T-helper 1 cell (primary cell): ENCODE data around the gene GRHPR.

ENCODE experiments used
- DNase-seq, 5 donors: peaks; one replicate each; pipeline ENCODE4 v3.0.0-alpha.2; 2012 to 2020

Gene GRHPR

DNA sequence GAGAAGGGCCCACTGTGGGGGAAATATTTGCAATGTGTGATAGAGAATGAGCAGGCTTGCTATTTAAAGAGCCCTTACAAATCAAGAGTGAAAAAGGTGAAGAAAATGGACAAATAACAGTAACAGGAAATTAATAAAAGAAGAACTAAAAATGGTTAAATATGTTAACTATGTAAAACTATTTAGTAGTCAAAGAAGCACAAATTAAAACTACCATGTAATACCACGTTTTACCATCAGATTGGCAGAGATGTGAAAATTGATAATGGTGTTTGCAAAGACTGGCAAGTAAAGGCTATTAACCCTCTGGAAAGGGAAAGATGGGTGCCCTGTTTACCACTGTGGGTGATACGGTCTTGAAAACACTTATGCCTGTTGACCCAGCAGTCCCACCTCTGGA lies 23.2 kb upstream of the GRHPR start:
- no peak for DNase-seq

DNA sequence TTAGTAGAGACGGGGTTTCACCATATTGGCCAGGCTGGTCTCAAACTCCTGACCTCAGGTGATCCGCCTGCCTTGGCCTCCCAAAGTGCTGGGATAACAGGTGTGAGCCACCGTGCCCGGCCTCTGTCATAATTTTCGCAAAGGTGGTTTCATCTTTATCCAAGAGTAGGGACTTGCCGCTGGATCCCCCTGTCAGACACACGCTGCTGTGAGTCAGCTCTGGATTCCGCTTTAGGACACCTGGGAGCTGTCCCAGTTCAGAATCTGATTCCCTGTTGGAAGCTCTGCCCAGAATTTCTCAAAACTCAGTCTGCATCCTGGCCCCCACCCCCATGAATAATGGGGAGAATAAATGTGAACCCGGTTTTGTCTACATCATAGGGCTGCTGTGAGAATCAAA lies 17.9 kb upstream of the GRHPR start:
- DNase-seq = no peak

DNA sequence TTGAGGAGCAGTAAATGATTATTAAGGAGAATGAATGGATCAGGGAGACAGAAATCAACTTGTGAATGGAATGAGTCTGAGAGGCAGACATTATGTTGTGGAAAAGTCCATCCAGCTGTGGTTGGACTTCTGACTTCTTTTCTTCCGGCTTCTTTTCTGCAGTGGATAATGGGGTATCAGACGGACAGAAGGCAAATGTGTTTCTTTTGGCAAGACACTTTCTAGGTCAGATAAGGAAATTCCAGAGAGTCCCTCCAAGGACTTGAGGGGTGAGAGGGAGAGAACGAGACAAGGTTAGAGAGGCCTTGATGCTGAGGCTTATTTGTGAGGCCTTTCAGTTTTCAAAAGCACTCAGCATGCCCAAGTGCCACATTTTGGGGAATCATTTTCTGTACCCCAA lies 17.1 kb upstream of the GRHPR start:
- DNase-seq = no peak

DNA sequence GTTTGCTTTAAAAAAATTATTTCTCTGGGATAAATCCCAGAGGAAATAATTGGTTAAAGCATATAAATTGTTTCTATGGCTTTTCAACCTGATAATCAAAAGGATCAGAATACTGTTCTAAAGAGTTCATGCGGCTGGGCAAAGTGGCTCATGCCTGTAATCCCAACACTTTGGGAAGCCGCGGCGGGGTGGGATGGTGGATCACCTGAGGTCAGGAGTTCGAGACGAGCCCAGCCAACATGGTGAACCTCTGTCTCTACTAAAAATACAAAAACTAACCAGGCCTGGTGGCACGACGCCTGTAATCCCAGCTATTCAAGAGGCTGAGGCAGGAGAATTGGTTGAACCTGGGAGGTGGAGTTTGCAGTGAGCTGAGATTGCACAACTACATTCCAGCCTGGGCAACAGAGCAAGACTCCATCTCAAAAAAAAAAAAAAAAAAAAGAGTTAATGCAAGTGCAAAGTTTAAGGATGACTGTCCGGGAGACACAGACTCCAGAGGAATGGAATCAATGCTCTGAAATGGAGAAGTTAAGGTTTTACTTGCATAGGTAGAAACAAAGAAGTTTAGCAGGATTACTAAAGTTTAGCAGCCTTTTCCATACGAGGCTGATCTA lies 16.6 kb upstream of the GRHPR start:
- DNase-seq = no peak

DNA sequence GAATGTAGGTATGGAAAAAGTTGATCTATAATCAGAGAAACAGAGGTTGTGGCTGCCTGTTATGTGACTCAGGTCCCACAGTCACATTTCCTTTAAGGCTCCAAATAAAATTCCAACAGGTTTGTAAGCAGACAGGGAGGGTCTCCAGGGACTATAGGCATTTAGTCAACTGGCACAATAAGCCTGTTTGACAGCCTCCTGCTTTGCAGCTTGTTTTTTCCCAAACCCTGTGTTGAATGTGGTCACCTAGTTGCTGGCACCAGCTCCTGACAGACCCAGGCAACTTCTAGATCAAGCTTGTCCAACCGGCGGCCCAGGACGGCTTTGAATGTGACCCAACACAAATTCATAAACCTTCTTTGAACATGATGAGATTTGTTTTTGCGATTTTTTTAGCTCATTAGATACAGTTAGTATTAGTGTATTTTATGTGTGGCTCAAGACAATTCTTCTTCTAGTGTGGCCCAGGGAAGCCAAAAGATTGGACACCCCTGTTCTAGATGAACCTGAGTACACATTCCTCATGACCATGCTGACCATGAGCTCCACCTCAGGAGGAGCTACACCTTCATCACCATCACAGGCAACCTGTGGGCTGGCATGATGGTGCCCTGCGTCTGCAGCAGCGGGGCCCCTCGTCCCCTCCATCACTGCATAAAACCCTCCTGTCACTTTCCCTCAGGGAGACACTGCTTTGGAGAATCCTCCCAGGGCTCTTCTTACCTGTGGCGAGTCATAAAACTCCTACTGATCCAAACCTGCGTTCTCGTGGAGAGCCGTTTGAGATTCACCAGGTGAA lies 15.7 kb upstream of the GRHPR start:
- no peak for DNase-seq

DNA sequence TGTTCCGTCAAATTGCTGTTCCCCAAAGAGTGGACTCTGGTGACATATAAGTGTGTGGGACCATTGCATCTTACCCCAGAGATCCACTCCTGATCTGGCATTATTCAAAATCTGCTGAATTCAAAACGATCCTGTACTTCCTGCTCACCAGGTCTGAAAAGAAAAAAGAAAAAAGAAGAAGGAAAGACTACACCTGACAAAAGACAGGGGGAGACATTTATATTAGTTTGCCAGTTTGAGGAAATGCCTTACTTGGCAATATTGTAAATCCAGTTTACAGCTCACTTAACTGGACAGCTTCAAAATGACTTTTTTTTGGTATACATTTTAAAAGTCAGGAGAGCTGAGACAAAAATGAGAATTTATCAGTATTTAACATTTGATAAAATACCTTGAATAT lies 15.0 kb upstream of the GRHPR start:
- DNase-seq = no peak

DNA sequence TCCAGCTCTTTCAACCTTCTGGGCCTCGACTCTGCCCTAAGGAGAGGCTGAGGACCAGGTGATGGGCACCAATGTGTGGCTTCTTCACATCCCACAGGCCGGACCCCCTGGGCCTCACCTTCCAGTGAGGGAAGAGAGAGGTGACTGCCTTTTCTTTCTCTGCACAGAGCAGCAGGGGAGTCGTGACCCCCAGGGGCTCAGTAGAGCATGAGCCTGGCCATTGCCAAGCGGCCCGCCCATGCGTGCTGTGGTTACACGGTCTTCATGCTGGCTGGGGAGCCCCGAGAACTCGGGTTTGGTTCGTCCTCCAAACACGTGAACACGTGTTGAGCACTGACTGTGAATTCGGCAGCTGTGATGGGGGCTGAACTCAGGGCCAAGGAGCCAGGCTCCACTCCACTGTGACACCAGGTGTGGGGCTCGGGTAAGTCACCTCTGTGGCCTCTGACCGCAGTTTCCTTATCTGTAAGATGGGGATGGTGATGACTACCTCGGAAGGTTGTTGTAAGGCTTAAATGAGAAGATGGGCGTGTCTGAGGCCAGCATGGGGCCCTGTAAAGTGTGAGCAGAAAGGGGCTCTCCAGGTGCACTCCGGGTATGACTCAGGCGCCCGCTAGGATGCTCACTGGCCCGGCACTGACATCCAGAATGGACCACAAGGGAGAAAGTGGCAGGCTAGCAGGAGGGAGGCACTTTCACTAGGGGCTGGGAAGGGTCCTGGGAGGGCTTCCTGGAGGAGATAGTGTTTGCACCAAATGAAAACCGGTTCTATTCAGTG lies 13.4 kb upstream of the GRHPR start:
- peak; percentile 27 to 78 (median 53) for DNase-seq

DNA sequence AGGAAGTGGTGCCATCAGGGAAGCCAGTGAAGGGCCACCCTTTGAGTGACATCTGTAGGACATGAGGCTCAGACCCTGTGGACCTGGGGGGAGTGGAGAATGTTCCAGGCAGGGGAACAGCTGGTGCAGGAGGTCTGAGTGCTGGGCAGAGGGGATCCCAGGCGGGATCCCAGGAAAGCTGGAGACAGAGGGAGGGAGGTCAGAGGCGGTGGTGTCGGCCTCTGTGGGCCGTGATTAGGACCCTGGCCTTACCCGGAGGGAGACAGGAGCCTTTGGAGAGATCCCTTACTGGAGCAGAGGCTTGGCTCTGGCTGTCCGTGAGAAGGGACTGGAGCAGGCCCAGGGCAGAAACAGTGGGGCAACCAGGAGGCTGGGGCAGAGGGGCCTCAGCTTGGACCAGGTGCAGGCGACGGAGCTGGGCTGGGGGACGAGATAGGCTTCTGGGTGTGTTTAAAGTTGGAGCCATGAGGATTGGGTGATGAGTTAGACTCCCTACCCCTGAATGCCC lies 12.1 kb upstream of the GRHPR start:
- no peak for DNase-seq

DNA sequence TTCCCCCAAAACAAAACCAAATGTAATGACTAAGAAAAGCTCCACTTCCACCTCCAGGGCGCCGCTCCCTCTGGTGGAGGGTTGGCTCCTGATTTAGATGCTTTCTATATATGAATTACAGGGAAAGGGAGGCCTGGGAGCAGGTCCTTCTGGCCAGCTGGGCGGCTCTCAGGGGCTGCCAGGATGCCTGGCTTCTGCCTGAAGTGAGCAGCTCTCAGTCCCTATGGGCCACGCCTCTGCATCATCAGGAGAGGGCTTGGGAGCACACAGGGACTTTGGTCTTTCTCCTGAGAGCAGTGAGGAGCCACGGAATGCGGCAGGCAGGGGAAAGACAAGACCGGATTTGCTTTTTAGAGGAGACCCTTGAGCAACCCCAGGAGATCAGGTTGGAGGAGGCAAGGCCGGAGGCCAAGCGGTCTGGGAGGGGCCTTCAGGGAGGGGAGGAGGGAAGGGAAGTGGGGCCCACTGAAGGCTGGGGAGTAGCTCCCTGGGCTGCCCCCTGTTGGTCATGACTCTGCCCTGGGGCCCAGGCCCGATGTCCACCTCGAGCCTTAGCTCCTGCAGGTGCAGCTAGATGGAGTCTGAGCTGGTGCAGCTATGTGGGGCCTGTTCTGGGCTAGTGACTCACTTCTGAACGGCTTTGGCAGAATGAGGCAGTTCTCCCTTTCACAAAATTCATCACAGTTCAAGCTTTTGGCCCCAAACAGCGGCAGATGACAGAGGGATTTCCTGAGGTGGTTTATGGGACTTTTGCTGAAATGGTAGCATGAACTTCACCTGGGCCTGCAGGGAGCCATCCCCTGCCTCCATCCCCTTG lies 11.3 kb upstream of the GRHPR start:
- DNase-seq = peak in 1 of 5 donors; percentile 32

DNA sequence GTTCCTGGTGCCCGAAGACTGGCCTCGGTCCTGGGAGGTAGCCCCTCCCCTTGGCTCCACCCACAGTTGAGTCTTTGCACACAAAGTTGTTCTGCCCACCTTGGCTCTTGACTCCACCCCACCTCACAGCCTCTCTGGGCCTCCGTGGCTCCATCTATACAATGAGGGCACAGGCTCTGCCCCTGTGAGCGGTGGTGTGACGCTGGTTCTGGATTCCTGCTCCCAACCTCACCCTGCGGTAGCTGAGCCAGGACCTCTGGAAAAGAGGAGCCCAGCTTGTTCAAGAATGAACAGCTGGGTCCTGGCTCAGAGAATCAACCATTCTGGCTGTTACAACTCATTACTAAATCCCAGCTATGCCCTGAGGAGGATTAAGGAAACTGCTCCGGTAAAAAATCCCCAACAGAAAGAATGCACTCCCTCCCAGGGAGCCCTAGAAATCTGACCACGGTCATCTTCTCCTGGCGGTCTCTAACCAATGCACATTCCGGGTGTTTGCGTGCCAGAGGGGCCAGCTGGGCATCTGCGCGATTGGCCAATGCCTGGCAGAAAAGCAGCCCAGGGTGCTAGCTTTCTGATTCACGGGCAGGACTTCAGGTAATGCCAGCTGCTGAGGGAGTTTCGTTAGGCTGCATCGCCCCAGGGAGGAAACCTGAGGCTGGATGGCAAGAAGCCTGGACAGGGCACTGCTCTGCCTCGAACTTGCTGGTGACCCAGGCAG lies 9.9 kb upstream of the GRHPR start:
- no peak for DNase-seq

DNA sequence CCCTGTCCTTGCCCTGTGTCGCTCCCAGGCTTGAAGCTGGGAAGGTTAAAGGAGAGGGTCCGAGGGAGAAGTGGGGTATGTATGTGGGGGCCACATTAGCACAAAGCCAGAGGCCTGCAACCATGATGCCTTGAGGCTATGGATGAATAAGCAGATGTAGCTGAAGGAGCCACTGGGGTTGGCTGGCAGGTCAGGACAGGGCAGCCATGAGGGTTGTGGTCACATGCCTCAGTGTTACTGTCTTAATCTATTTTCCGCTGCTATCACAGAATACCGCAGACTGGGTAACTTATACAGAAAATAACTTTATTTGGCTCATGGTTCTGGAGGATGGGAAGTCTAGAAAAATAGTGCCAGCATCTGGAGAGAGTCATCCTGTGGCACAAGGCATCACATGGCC lies 9.2 kb upstream of the GRHPR start:
- DNase-seq = no peak

DNA sequence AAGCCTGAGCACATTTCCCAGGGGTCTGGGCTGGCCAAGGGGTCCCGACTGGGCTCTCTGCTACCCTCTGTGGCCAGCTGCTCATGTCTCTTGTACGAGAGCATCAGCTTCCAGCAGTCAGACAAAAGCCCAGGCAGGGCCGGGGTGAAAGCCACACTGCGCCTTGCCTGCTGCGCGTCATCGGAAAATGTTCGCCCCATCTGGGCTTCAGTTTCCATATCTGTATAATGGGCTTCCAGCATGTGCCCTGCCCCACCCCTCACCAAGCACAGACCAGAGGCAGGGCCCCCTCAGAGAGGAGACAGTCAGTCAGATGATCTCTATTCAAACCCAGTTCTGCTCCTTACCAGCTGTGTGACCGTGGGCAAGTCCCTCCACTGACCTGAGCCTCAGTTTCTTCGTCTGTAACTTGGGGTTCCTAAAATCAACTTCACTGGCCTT lies 8.0 kb upstream of the GRHPR start:
- DNase-seq = no peak

DNA sequence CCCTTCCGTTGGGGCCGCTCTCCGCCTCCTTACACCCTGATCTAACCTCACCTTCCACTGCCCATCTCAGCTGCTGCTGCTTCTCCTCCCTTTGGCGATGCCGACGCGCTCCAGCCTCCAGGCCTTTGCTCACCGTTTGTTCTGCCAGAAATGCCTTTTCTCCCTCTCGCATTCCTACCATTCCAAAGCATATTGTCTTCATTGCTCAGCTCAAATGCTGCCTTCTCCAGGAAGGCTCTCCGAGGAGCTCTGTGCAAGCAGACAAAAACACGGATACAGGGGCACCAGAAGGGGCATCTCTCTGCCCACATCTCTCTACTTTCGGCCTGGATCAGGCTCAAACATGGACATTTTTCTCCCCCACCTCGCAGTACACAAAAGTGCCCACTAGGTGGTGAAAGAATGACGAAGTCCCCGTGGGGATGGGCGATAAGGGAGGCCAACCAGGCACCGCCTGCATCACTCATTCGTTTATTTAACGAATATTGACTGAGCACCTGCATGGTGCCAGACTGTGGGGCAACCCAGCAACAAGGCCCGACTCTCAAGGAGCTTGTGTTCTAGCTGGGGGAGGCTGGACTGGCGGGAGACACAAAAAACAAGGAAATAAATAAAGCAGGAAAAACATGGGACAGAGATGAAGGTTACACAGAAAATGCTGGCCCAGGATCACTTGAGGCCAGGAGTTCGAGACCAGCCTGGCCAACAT lies 7.3 kb upstream of the GRHPR start:
- peak in 4 of 5 donors; percentile 44 to 69 (median 65) for DNase-seq

DNA sequence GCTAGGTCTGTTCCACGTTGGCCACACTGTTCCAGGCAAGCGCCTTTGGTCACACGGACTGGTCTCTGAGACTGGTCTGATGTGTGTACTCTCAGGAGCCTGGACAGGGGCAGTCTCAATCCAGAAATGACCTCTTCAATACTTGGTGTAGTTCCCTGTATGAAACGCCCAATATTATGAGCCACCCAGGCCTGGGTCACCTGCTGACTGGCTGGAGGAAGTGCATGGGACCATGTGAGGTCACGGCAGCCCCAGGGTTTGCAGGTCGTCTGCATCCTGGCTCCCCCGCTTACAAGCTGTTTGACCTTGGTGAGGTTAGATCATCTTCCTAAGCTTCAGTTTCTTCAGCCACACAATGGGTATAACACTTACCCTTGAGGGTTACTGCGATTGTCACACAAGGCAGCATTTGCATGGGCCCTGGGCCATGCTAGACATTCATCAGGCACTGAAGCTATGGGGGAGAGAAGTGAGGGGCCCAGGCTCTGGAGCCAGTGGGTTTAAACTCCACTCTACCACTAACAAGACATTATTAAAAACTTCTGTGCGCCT lies 5.2 kb upstream of the GRHPR start:
- DNase-seq = no peak

DNA sequence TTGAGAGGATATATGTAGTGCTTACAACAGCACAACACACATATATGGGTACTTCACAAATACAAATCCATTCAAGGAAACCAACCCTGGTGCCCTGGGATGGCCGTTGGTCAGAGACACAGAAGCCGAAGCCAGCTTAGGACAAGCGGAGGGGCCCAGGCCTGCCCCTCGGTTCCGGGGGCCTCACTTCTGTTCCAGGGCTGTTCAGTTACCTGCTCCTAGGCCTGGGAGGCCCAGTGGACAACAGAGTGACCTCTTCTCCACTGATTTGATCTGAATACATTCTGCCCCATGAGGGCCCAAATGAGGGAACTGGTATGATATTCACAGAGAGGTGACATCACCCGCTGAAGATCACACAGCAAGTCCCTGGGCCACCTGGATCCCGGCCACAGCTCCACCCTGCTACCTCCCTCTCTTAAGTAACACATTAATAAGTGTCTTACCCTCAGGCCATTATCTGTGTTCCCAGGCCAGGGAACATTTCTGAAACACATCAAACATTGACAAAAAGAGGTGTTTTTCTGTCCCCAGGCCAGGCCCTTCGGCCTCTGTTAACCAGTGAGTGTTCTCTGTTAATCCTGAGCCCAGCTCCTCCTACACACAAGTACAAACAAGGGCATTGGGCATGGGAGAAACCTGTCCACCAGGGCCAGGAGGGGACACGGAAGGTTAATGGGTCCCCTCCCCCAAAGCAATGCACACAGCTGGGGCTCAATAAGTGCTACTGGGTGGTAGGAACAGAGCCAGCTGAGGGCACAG lies 4.5 kb upstream of the GRHPR start:
- DNase-seq = no peak

DNA sequence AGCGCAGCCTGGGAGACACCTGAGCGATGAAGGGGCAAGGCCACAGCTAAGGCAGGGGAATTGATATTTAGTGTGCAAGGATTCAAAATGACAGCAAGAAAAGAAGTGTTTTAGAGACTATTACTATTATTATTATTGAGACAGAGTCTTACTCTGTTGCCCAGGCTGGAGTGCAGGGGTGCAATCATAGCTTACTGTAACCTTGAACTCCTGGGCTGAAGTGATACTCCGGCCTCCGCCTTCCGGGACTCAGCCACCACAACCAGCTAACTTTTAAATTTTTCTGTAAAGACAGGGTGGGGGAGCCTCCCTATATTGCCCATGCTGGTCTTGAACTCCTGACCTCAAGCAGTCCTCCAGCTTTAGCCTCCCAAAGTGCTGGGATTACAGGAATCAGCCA lies 3.3 kb upstream of the GRHPR start:
- no peak for DNase-seq

DNA sequence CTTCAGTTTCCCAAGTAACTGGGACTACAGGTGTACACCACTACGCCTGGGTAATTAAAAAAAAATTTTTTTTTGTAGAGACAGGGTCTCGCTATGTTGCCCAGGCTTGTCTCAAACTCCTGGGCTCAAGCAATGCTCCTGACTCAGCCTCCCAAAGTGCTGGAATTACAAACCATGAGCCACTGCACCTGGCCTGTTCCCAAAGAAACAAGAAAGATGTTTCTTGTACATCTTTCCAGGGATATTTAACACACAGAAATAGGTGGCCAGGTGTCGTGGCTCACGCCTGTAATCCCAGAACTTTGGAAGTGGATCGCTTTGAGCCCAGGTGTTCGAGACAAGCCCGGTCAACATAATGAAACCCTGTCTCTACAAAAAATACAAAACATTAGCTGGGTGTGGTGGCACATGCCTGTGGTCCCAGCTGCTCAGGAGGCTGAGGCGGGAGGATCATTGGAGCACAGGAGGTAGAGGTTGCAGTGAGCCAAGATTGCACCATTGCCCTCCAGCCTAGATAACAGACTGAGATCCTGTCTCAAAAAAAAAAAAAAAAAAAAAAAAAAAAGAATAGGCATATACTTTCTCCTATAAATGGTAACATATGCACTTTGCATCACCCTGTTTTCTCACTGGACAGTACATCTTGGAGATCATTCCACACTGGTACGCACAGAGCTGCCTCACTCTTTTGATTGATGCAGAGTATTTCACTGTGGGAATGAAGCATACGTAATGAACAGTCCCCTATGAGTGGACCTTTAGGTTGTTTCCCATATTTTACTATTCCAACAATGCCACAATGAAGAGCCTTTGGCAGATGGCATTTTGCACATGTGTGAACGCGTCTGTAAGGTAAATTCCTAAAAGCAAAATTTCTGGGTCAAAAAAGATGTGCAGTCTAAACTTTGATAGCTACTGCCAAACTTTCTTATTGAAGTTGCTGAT lies 2.0 kb upstream of the GRHPR start:
- DNase-seq = no peak

DNA sequence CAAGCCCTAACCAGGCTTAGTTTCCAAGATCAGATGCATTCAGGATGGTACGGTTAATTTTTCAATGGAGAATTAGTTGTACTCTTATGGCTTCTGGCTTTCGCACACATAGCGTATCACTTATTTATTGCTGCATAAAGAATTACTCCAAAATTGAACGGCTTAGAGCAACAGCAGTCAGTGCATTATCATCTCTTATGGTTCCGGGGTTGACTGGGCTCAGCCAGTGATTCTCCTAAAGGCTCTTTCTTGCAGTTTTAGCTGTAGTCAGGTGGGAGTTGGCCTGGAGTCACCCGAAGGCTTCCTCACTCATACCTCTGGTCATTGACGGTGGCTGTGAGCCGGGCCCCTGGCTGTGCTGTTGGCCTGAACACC lies 595 bp upstream of the GRHPR start:
- no peak for DNase-seq

DNA sequence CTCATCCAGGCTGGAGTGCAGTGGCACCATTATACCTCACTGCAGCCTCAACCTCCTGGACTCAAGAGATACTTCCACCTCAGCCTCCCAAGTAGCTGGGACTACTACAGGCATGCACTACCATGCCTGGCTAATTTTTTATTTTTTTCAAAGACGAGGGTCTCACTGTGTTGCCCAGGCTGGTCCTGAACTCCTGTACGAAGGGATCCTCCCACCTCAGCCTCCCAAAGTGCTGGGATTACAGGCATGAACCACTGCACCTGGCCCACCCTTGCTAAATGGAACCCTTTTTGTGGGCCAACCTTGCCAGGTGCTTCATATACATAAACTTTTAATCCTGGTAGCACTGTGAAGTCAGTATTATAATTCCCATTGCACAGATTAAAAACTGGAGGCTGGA lies 1.0 kb downstream of the GRHPR start:
- no peak for DNase-seq
